GM18498 (cell line): ENCODE results near the gene HADHA.
A peak's percentile ranks its signal among the peaks of the same experiment; 100 is the strongest.
"Not testable (repeated sequence)": the region's sequence is repeated elsewhere in the genome, so short reads cannot be mapped to it uniquely, and the experiment has no call there.

Experiments used
- ATAC-seq: cut with Tn5 transposase; IDR thresholded peaks from one replicate; pipeline ENCODE4 v1.9.1; 2021; ENCODE audit warnings: mild to moderate bottlenecking, moderate library complexity; ENCODE audit not compliant: unreplicated experiment

The HADHA gene

GRCh38 chr2:26244309-26245230 lies at the start of gene HADHA, which contains the start of gene HADHB:
Gene HADHA (minus strand): TSS chr2:26244632. CDS start chr2:26244596, 36 bp downstream.
Gene HADHB (plus strand): TSS chr2:26244939. CDS start chr2:26254255, 9,316 bp downstream.
- ATAC-seq: peak; percentile 73

- no peak for ATAC-seq
Observed at GRCh38 chr2:26292646-26293045, 48.2 kb upstream of the HADHA start.

- ATAC-seq: no peak
Observed at GRCh38 chr2:26290001-26290400, 45.6 kb upstream of the HADHA start.

GRCh38 chr2:26285931-26286330 lies 41.5 kb upstream of the HADHA start:
- no peak for ATAC-seq

GRCh38 chr2:26284132-26284531 lies 39.7 kb upstream of the HADHA start:
- ATAC-seq: no peak

- no peak for ATAC-seq
Observed at GRCh38 chr2:26283606-26284005, 39.2 kb upstream of the HADHA start.

GRCh38 chr2:26281226-26281625 lies 36.8 kb upstream of the HADHA start:
- ATAC-seq: no peak

GRCh38 chr2:26279886-26280285 lies 35.5 kb upstream of the HADHA start:
- ATAC-seq: no peak

GRCh38 chr2:26276484-26277227 lies 32.2 kb upstream of the HADHA start:
- no peak for ATAC-seq

- ATAC-seq: no peak
Observed at GRCh38 chr2:26274058-26274613, 29.7 kb upstream of the HADHA start.

- no peak for ATAC-seq
Observed at GRCh38 chr2:26273501-26273900, 29.1 kb upstream of the HADHA start.

GRCh38 chr2:26270373-26270772 lies 25.9 kb upstream of the HADHA start:
- ATAC-seq: no peak

GRCh38 chr2:26269571-26270158 lies 25.2 kb upstream of the HADHA start:
- ATAC-seq: no peak

- ATAC-seq: not testable (repeated sequence)
Observed at GRCh38 chr2:26268670-26269385, 24.4 kb upstream of the HADHA start.

- no peak for ATAC-seq
Observed at GRCh38 chr2:26268213-26268612, 23.8 kb upstream of the HADHA start.

GRCh38 chr2:26258836-26259235 lies 14.4 kb upstream of the HADHA start:
- not testable (repeated sequence) for ATAC-seq

- no peak for ATAC-seq
Observed at GRCh38 chr2:26255759-26256384, 11.4 kb upstream of the HADHA start.

- ATAC-seq: no peak
Observed at GRCh38 chr2:26251893-26252292, 7.5 kb upstream of the HADHA start.

- no peak for ATAC-seq
Observed at GRCh38 chr2:26249625-26250024, 5.2 kb upstream of the HADHA start.

- no peak for ATAC-seq
Observed at GRCh38 chr2:26246818-26247217, 2.4 kb upstream of the HADHA start.
